ENCODE data around the gene ANKRD33. TPM values are rescaled to one million over a fixed set of nuclear protein-coding genes. Genes with fewer than 3 reads are reported as not detected.

The ANKRD33 gene
- total RNA-seq, 1 experiment from 2014 or later, result not detected

GRCh38 chr12:51869496-51869865 is 18.4 kb upstream of the ANKRD33 start:
- CTCF ChIA-PET, result interaction anchor here (0.7 kb wide), 2 partner anchors 16 to 598 kb away, joined by 3 to 6 read pairs; no protein-coding TSS in a partner anchor
- no peak overlapping the region for H3K27ac Mint-ChIP-seq (ENCODE audit: unreplicated experiment)

DNA sequence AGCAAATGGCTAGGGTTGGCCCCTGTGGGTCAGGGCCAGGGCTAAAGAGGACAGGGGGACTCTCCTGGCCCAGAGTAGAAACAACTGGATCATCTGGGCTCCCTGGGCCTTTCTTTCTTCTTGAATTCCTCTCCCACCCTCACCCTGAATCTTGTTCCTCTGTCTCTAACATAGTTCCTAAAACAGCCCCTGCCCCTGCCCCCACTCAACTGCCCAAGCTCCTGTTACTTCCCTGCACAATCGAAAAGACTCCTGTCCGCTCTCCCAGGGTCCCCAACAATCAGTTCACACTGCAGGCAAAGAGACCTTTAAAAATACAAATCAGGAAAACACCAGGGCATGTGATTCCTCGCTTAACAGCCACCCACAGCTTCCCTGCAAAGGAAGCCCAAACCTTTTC is 18.0 kb upstream of the ANKRD33 start:
- H3K27ac Mint-ChIP-seq (ENCODE audit: unreplicated experiment), result no peak overlapping the region
- intact Hi-C loops (cut with micrococcal nuclease; ENCODE audit: unreplicated experiment), result no loop called here
- no TSS peak for BruUV-seq (replicated peaks)
- TF ChIP-seq, protein P1, sequence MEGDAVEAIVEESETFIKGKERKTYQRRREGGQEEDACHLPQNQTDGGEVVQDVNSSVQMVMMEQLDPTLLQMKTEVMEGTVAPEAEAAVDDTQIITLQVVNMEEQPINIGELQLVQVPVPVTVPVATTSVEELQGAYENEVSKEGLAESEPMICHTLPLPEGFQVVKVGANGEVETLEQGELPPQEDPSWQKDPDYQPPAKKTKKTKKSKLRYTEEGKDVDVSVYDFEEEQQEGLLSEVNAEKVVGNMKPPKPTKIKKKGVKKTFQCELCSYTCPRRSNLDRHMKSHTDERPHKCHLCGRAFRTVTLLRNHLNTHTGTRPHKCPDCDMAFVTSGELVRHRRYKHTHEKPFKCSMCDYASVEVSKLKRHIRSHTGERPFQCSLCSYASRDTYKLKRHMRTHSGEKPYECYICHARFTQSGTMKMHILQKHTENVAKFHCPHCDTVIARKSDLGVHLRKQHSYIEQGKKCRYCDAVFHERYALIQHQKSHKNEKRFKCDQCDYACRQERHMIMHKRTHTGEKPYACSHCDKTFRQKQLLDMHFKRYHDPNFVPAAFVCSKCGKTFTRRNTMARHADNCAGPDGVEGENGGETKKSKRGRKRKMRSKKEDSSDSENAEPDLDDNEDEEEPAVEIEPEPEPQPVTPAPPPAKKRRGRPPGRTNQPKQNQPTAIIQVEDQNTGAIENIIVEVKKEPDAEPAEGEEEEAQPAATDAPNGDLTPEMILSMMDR (IDR thresholded peaks at IDR 0.05; ENCODE audit: unreplicated experiment), result no peak
- H3K36me3 Mint-ChIP-seq (ENCODE audit: insufficient read depth, unreplicated experiment), result no peaks in the 10 kb centered on the region
- H3K9me3 Mint-ChIP-seq (ENCODE audit: low read depth, unreplicated experiment), result no peaks in the 10 kb centered on the region
- no peak for DNase-seq
- no peak overlapping the region for H3K4me3 Mint-ChIP-seq (ENCODE audit: low read depth, unreplicated experiment)
- peaks cover 5% of the 10 kb centered on the region for H3K4me1 Mint-ChIP-seq (ENCODE audit: low read depth, unreplicated experiment)
- H3K27me3 Mint-ChIP-seq (ENCODE audit: unreplicated experiment), result peaks cover 67% of the 10 kb centered on the region
- CTCF ChIA-PET, result interaction anchor here (0.7 kb wide), 2 partner anchors 16 to 598 kb away, joined by 3 to 6 read pairs; no protein-coding TSS in a partner anchor

More at GRCh38 chr12:51869496-51869865, 18.4 kb upstream of the ANKRD33 start:
- no TSS peak for BruUV-seq (replicated peaks)
- Mint-ChIP-seq H3K4me1 (ENCODE audit: low read depth, unreplicated experiment) (peaks cover 5% of the 10 kb centered on the region), H3K27me3 (ENCODE audit: unreplicated experiment) (peaks cover 62% of the 10 kb centered on the region), H3K9me3 (ENCODE audit: low read depth, unreplicated experiment) (no peaks in the 10 kb centered on the region), H3K36me3 (ENCODE audit: insufficient read depth, unreplicated experiment) (no peaks in the 10 kb centered on the region), H3K4me3 (ENCODE audit: low read depth, unreplicated experiment) (no peak overlapping the region)
- intact Hi-C loops (cut with micrococcal nuclease; ENCODE audit: unreplicated experiment), result no loop called here
- no peak for DNase-seq
- TF ChIP-seq, protein P1 (IDR thresholded peaks at IDR 0.05; ENCODE audit: unreplicated experiment), result no peak

GRCh38 chr12:51870504-51870903 is 17.4 kb upstream of the ANKRD33 start:
- Mint-ChIP-seq H3K4me3 (ENCODE audit: low read depth, unreplicated experiment) (no peak overlapping the region), H3K9me3 (ENCODE audit: low read depth, unreplicated experiment) (no peaks in the 10 kb centered on the region), H3K4me1 (ENCODE audit: low read depth, unreplicated experiment) (peaks cover 5% of the 10 kb centered on the region), H3K27me3 (ENCODE audit: unreplicated experiment) (peaks cover 67% of the 10 kb centered on the region), H3K36me3 (ENCODE audit: insufficient read depth, unreplicated experiment) (no peaks in the 10 kb centered on the region), H3K27ac (ENCODE audit: unreplicated experiment) (no peak overlapping the region)
- no peak for DNase-seq
- TF ChIP-seq, protein P1 (IDR thresholded peaks at IDR 0.05; ENCODE audit: unreplicated experiment), result no peak
- intact Hi-C loops (cut with micrococcal nuclease; ENCODE audit: unreplicated experiment), result no loop called here
- no TSS peak for BruUV-seq (replicated peaks)
- CTCF ChIA-PET, result interaction anchor here (0.6 kb wide), 1 partner anchor 15 kb away, joined by 4 read pairs; no protein-coding TSS in a partner anchor

DNA sequence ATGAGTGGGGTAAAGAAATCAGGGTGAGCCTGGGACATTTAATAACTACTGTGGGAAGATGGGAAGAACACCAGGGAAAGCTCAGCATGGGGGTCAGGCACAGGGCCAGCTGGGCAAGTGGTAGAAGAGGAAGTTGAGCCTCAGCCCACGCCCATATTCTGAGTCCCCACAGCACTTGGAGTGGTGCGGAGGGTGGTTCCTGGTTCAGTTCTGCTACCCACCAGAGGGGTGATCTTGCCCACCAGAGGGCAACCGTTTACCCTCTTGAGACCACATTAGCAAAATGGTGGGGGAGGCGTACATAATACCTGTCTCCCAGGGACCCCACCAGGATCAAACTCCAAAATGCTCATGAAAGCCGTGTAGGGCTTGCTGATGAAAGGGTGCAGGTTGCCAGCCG is 16.8 kb upstream of the ANKRD33 start:
- intact Hi-C loops (cut with micrococcal nuclease; ENCODE audit: unreplicated experiment), result no loop called here
- DNase-seq, result no peak
- no peaks in the 10 kb centered on the region for H3K9me3 Mint-ChIP-seq (ENCODE audit: low read depth, unreplicated experiment)
- TF ChIP-seq, protein P1 (IDR thresholded peaks at IDR 0.05; ENCODE audit: unreplicated experiment), result no peak
- no peak overlapping the region for H3K27ac Mint-ChIP-seq (ENCODE audit: unreplicated experiment)
- H3K36me3 Mint-ChIP-seq (ENCODE audit: insufficient read depth, unreplicated experiment), result no peaks in the 10 kb centered on the region
- no TSS peak for BruUV-seq (replicated peaks)
- H3K27me3 Mint-ChIP-seq (ENCODE audit: unreplicated experiment), result peaks cover 67% of the 10 kb centered on the region
- H3K4me3 Mint-ChIP-seq (ENCODE audit: low read depth, unreplicated experiment), result no peak overlapping the region
- H3K4me1 Mint-ChIP-seq (ENCODE audit: low read depth, unreplicated experiment), result peaks cover 5% of the 10 kb centered on the region
- CTCF ChIA-PET, result interaction anchor here (1.2 kb wide), 1 partner anchor 19 kb away, joined by 3 read pairs; no protein-coding TSS in a partner anchor
